ENCODE data around the gene SFT2D2.
"Not testable (repeated sequence)": the region's sequence is repeated elsewhere in the genome, so short reads cannot be mapped to it uniquely, and the experiment has no call there.

The SFT2D2 gene

GRCh38 chr1:168207673-168208072 is 18.1 kb upstream of the SFT2D2 start:
- H3K4me3 ChIP-seq; H3K27me3 ChIP-seq (ENCODE audit: low read depth); H3K4me1 ChIP-seq; DNase-seq (ENCODE audit: low spot score in 2 of 2); H3K36me3 ChIP-seq (replicated peaks); in situ Hi-C loops (cut with MboI; ENCODE audit: low sequenced_read_pairs); H3K9me3 ChIP-seq: not testable (repeated sequence)

GRCh38 chr1:168210312-168210711 is 15.5 kb upstream of the SFT2D2 start:
- in situ Hi-C loops (cut with MboI; ENCODE audit: low sequenced_read_pairs), result no loop called here
- no peak overlapping the region for H3K4me3 ChIP-seq
- DNase-seq (ENCODE audit: low spot score in 2 of 2), result no peak
- no peaks in the 10 kb centered on the region for H3K27me3 ChIP-seq (ENCODE audit: low read depth)
- H3K4me1 ChIP-seq, result no peaks in the 10 kb centered on the region
- peaks cover 8% of the 10 kb centered on the region for H3K9me3 ChIP-seq
- H3K36me3 ChIP-seq (replicated peaks), result no peaks in the 10 kb centered on the region

- DNase-seq (ENCODE audit: low spot score in 2 of 2), result no peak
- no peaks in the 10 kb centered on the region for H3K27me3 ChIP-seq (ENCODE audit: low read depth)
- in situ Hi-C loops (cut with MboI; ENCODE audit: low sequenced_read_pairs), result no loop called here
- H3K36me3 ChIP-seq (replicated peaks), result no peaks in the 10 kb centered on the region
- peaks cover 8% of the 10 kb centered on the region for H3K9me3 ChIP-seq
- H3K4me1 ChIP-seq, result no peaks in the 10 kb centered on the region; the same call in 1 of the 2 replicates
- H3K4me3 ChIP-seq, result no peak overlapping the region
These were observed 12.5 kb upstream of the SFT2D2 start for GRCh38 chr1:168213349-168213748.

- no peaks in the 10 kb centered on the region for H3K36me3 ChIP-seq (replicated peaks)
- no peak overlapping the region for H3K4me3 ChIP-seq
- H3K27me3 ChIP-seq (ENCODE audit: low read depth), result no peaks in the 10 kb centered on the region
- no peaks in the 10 kb centered on the region; the same call in 1 of the 2 replicates for H3K4me1 ChIP-seq
- DNase-seq (ENCODE audit: low spot score in 2 of 2), result no peak
- in situ Hi-C loops (cut with MboI; ENCODE audit: low sequenced_read_pairs), result no loop called here
- H3K9me3 ChIP-seq, result peaks cover 8% of the 10 kb centered on the region
These were observed 9.6 kb upstream of the SFT2D2 start for GRCh38 chr1:168216171-168216570.

- Histone ChIP-seq H3K4me1 (no peaks in the 10 kb centered on the region; the same call in 1 of the 2 replicates), H3K36me3 (replicated peaks) (no peaks in the 10 kb centered on the region), H3K27me3 (ENCODE audit: low read depth) (no peaks in the 10 kb centered on the region), H3K4me3 (no peak overlapping the region), H3K9me3 (peaks cover 5% of the 10 kb centered on the region; the same call in 1 of the 2 replicates)
- in situ Hi-C loops (cut with MboI; ENCODE audit: low sequenced_read_pairs), result no loop called here
- no peak for DNase-seq (ENCODE audit: low spot score in 2 of 2)
These were observed 8.1 kb upstream of the SFT2D2 start for GRCh38 chr1:168217664-168218063.

- in situ Hi-C loops (cut with MboI; ENCODE audit: low sequenced_read_pairs), result no loop called here
- DNase-seq (ENCODE audit: low spot score in 2 of 2), result no peak
- no peak overlapping the region for H3K4me3 ChIP-seq
These were observed 7.1 kb upstream of the SFT2D2 start for GRCh38 chr1:168218658-168219057.

GRCh38 chr1:168220470-168220871 is 5.3 kb upstream of the SFT2D2 start:
- Histone ChIP-seq H3K9me3 (no peaks in the 10 kb centered on the region), H3K4me3 (no peak overlapping the region), H3K4me1 (no peaks in the 10 kb centered on the region; the same call in 1 of the 2 replicates), H3K27me3 (ENCODE audit: low read depth) (no peaks in the 10 kb centered on the region), H3K36me3 (replicated peaks) (no peaks in the 10 kb centered on the region)
- DNase-seq (ENCODE audit: low spot score in 2 of 2), result no peak
- in situ Hi-C loops (cut with MboI; ENCODE audit: low sequenced_read_pairs), result no loop called here

More at GRCh38 chr1:168218658-168219057, 7.1 kb upstream of the SFT2D2 start:
- H3K4me1 ChIP-seq, result no peaks in the 10 kb centered on the region; the same call in 1 of the 2 replicates
- peaks cover 2% of the 10 kb centered on the region; the same call in 1 of the 2 replicates for H3K9me3 ChIP-seq
- H3K36me3 ChIP-seq (replicated peaks), result no peaks in the 10 kb centered on the region
- no peaks in the 10 kb centered on the region for H3K27me3 ChIP-seq (ENCODE audit: low read depth)

- DNase-seq (ENCODE audit: low spot score in 2 of 2), result no peak
- in situ Hi-C loops (cut with MboI; ENCODE audit: low sequenced_read_pairs), result no loop called here
- no peaks in the 10 kb centered on the region for H3K27me3 ChIP-seq (ENCODE audit: low read depth)
- H3K4me3 ChIP-seq, result no peak overlapping the region
- no peaks in the 10 kb centered on the region; the same call in 1 of the 2 replicates for H3K4me1 ChIP-seq
- no peaks in the 10 kb centered on the region for H3K9me3 ChIP-seq
- H3K36me3 ChIP-seq (replicated peaks), result no peaks in the 10 kb centered on the region
These were observed 4.5 kb upstream of the SFT2D2 start for GRCh38 chr1:168221275-168221674.

GRCh38 chr1:168223261-168223660 is 2.5 kb upstream of the SFT2D2 start:
- H3K27me3 ChIP-seq (ENCODE audit: low read depth), result no peaks in the 10 kb centered on the region
- in situ Hi-C loops (cut with MboI; ENCODE audit: low sequenced_read_pairs), result no loop called here
- no peaks in the 10 kb centered on the region for H3K9me3 ChIP-seq
- H3K4me1 ChIP-seq, result peaks cover 11% of the 10 kb centered on the region
- H3K4me3 ChIP-seq, result no peak overlapping the region
- no peak for DNase-seq (ENCODE audit: low spot score in 2 of 2)
- no peaks in the 10 kb centered on the region for H3K36me3 ChIP-seq (replicated peaks)

GRCh38 chr1:168223681-168224540 is 1.9 kb upstream of the SFT2D2 start:
- H3K4me1 ChIP-seq, result peaks cover 13% of the 10 kb centered on the region
- no peak for DNase-seq (ENCODE audit: low spot score in 2 of 2)
- H3K36me3 ChIP-seq (replicated peaks), result peaks cover 2% of the 10 kb centered on the region; the same call in 1 of the 2 replicates
- H3K9me3 ChIP-seq, result no peaks in the 10 kb centered on the region
- H3K27me3 ChIP-seq (ENCODE audit: low read depth), result no peaks in the 10 kb centered on the region
- H3K4me3 ChIP-seq, result no peak overlapping the region
- in situ Hi-C loops (cut with MboI; ENCODE audit: low sequenced_read_pairs), result no loop called here

- no peak for DNase-seq (ENCODE audit: low spot score in 2 of 2)
- in situ Hi-C loops (cut with MboI; ENCODE audit: low sequenced_read_pairs), result no loop called here
- Histone ChIP-seq H3K27me3 (ENCODE audit: low read depth) (no peaks in the 10 kb centered on the region), H3K4me3 (no peak overlapping the region; the same call in 1 of the 2 replicates), H3K9me3 (no peaks in the 10 kb centered on the region), H3K36me3 (replicated peaks) (peaks cover 7% of the 10 kb centered on the region; the same call in 1 of the 2 replicates), H3K4me1 (peaks cover 13% of the 10 kb centered on the region)
These were observed 813 bp upstream of the SFT2D2 start for GRCh38 chr1:168224991-168225390.

GRCh38 chr1:168227620-168228019 is 1.8 kb downstream of the SFT2D2 start:
- peak in 1 of 2 experiments; percentile 34 for DNase-seq (ENCODE audit: low spot score in 2 of 2)
- Histone ChIP-seq H3K4me3 (peak overlapping the region; percentile 86), H3K27me3 (ENCODE audit: low read depth) (no peaks in the 10 kb centered on the region), H3K4me1 (peaks cover 13% of the 10 kb centered on the region), H3K36me3 (replicated peaks) (peaks cover 12% of the 10 kb centered on the region; the same call in 1 of the 2 replicates), H3K9me3 (no peaks in the 10 kb centered on the region)
- in situ Hi-C loops (cut with MboI; ENCODE audit: low sequenced_read_pairs), result no loop called here

- Histone ChIP-seq H3K4me3 (no peak overlapping the region), H3K36me3 (replicated peaks) (peaks cover 21% of the 10 kb centered on the region), H3K4me1 (peaks cover 13% of the 10 kb centered on the region), H3K27me3 (ENCODE audit: low read depth) (no peaks in the 10 kb centered on the region), H3K9me3 (no peaks in the 10 kb centered on the region)
- DNase-seq (ENCODE audit: low spot score in 2 of 2), result no peak
- in situ Hi-C loops (cut with MboI; ENCODE audit: low sequenced_read_pairs), result no loop called here
These were observed 4.1 kb downstream of the SFT2D2 start for GRCh38 chr1:168229893-168230292.

GRCh38 chr1:168230709-168231108 is 4.9 kb downstream of the SFT2D2 start:
- no peaks in the 10 kb centered on the region for H3K9me3 ChIP-seq
- in situ Hi-C loops (cut with MboI; ENCODE audit: low sequenced_read_pairs), result no loop called here
- peaks cover 25% of the 10 kb centered on the region for H3K36me3 ChIP-seq (replicated peaks)
- H3K4me3 ChIP-seq, result no peak overlapping the region
- H3K27me3 ChIP-seq (ENCODE audit: low read depth), result no peaks in the 10 kb centered on the region
- peaks cover 13% of the 10 kb centered on the region for H3K4me1 ChIP-seq
- DNase-seq (ENCODE audit: low spot score in 2 of 2), result no peak
